NB4 (cell line): Measurements from ENCODE around the gene KLHL12.
A peak's percentile ranks its signal among the peaks of the same experiment; 100 is the strongest.

Experiments used
- DNase-seq: peaks from one replicate; pipeline ENCODE4 v3.0.0; 2010; ENCODE audit warnings: low read depth
- H3K4me3 ChIP-seq: one replicate; pipeline ENCODE4 v1.5.1; 2011; ENCODE audit warnings: mild to moderate bottlenecking, low read depth, low read length, moderate library complexity
- MYC ChIP-seq: IDR thresholded peaks from 2 replicates; pipeline ENCODE4 v1.6.1; 2011; ENCODE audit warnings: low read depth, low read length
- POLR2A ChIP-seq: IDR thresholded peaks from 2 replicates; pipeline ENCODE4 v1.6.1; 2011; ENCODE audit warnings: mild to moderate bottlenecking; ENCODE audit not compliant: insufficient read length; ENCODE audit errors: extremely low read depth
- TF ChIP-seq, protein P1 (sequence below): IDR thresholded peaks from one replicate; pipeline ENCODE4 v1.5.1; 2012; ENCODE audit warnings: low read depth, low read length
- TF ChIP-seq, protein P2 (sequence below): IDR thresholded peaks from 2 replicates; pipeline ENCODE4 v1.6.1; 2011; ENCODE audit warnings: low read depth, low read length

The KLHL12 gene

DNA sequence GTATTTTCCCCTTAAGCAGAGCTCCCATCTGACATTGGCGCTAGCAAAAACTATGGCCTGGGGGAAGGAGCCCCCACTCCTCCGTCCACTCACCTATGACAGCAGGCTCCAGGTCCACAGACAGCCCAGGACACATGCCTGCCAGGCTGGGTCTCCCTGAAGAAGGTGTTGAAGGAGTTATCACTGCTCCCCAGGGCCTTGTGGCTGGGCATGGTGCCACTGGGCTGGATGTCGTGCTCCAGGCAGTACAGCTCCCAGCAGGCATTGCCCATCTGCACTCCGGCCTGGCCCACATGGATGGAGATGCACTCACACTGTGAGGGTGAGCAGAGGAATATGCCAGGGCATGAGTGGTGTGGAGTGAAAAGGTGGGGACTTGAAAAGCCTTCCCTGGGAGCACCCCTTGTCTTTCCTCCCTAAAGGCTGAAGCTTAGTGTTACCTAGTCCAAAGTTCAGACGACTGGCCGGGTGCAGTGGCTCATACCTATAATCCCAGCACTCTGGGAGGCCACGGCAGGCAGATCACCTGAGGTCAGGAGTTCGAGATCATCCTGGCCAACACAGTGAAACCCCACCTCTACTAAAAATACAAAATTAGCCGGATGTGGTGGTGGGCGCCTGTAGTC, 68.1 kb downstream of the KLHL12 start:
- peak overlapping the region; percentile 75 for H3K4me3 ChIP-seq
- peak; percentile 61 for DNase-seq
- TF ChIP-seq MYC, result no peak

DNA sequence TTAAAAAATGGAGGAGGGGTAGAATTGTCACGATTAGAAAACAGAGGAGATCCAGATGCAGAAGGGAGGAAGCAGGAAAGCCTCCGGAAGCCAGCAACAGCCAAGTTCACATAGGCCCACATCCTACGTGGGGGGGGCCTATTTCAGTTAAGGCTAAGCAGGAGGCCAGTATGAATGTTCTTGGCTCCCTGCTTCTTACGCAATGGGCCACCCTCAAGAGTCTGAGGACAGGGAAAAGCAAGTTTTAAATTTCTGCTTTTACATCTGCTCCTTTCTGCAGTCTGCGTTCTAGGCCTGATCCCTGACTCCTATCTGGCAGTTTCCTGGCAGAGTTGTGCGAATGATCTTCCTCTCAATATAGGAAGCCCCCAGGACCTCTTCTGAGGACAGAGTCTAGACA, 68.7 kb downstream of the KLHL12 start:
- TF ChIP-seq MYC (0 out of 2 replicates have a peak, but pooled peaks have one; percentile 2), POLR2A (peak; percentile 28)
- TF ChIP-seq, protein P1, sequence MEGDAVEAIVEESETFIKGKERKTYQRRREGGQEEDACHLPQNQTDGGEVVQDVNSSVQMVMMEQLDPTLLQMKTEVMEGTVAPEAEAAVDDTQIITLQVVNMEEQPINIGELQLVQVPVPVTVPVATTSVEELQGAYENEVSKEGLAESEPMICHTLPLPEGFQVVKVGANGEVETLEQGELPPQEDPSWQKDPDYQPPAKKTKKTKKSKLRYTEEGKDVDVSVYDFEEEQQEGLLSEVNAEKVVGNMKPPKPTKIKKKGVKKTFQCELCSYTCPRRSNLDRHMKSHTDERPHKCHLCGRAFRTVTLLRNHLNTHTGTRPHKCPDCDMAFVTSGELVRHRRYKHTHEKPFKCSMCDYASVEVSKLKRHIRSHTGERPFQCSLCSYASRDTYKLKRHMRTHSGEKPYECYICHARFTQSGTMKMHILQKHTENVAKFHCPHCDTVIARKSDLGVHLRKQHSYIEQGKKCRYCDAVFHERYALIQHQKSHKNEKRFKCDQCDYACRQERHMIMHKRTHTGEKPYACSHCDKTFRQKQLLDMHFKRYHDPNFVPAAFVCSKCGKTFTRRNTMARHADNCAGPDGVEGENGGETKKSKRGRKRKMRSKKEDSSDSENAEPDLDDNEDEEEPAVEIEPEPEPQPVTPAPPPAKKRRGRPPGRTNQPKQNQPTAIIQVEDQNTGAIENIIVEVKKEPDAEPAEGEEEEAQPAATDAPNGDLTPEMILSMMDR, result no peak
- TF ChIP-seq, protein P2, sequence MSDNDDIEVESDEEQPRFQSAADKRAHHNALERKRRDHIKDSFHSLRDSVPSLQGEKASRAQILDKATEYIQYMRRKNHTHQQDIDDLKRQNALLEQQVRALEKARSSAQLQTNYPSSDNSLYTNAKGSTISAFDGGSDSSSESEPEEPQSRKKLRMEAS, result peak; percentile 68; the same call in 1 of the 2 replicates
- DNase-seq, result peak; percentile 91
- H3K4me3 ChIP-seq, result peak overlapping the region; percentile 75

DNA sequence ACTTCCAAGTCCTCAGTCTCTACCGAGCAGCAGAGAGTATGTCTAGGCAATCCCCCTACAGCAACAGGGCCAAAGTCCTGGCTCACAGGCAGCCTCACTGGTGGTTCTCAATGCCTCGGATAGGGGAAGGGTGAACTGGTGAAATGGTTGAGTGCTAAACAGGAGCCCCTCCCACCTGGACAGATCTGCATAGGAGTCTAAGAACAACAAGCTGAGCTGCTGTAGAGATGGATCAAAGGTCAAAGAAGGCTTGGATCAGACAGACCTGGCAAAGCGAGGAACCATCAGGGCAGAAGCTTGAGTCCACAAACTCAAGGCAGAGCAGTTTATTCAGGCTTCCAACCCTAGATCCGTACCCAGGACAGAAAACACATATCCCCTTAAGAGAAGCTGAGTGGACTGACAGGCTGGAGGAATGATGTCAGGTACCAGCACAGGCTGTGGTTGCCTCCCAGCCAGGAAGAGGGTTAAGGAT, 69.9 kb downstream of the KLHL12 start:
- no peak overlapping the region for H3K4me3 ChIP-seq
- TF ChIP-seq MYC (no peak), POLR2A (no peak)
- TF ChIP-seq, protein P2, result no peak
- TF ChIP-seq, protein P1, result no peak
- no peak for DNase-seq

DNA sequence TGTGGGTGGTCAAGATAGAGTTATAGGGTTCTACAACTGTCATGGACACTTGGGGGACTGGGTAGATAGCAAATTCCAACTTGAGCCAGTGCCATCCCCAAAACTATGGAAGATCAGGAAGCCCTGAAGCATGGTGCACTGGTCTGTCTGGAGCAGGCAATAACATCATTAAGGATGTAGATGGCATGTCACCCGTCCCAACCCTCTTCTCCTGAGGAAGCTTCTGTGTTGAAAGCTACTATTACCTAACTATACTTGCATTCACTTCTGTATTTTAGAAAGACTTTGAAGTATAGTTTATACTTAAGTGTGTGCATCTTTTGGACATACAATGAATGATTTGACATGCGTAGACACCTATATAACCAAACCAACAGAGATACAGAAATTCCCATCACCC, 71.0 kb downstream of the KLHL12 start:
- DNase-seq, result no peak
- TF ChIP-seq, protein P2, result no peak
- no peak for TF ChIP-seq MYC
- TF ChIP-seq, protein P1, result no peak
- no peak for TF ChIP-seq POLR2A

DNA sequence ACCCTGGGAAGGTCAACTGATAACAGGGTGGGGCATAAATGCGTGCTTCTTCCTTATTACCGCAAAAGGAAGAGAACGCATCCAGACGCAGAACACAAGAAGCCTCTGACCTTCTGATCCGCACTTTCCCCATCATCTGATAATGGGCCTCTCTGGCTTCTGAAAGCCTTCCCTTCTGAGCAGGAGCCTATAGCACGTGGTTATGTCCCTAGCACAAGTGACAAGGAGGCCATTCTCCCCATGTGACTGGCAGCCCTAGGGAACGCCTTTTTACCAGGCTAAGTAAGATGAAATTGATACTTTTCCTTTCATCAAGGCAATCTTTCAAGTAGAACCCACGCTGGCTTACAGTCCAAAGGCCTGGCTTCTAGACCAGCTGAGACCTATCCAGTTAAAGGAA, 72.2 kb downstream of the KLHL12 start:
- no peak overlapping the region for H3K4me3 ChIP-seq
- DNase-seq, result no peak
- TF ChIP-seq, protein P1, result no peak
- no peak for TF ChIP-seq POLR2A
- TF ChIP-seq, protein P2, result no peak
- TF ChIP-seq MYC, result no peak

More for the DNA sequence above, 71.0 kb downstream of the KLHL12 start:
- H3K4me3 ChIP-seq, result no peak overlapping the region

DNA sequence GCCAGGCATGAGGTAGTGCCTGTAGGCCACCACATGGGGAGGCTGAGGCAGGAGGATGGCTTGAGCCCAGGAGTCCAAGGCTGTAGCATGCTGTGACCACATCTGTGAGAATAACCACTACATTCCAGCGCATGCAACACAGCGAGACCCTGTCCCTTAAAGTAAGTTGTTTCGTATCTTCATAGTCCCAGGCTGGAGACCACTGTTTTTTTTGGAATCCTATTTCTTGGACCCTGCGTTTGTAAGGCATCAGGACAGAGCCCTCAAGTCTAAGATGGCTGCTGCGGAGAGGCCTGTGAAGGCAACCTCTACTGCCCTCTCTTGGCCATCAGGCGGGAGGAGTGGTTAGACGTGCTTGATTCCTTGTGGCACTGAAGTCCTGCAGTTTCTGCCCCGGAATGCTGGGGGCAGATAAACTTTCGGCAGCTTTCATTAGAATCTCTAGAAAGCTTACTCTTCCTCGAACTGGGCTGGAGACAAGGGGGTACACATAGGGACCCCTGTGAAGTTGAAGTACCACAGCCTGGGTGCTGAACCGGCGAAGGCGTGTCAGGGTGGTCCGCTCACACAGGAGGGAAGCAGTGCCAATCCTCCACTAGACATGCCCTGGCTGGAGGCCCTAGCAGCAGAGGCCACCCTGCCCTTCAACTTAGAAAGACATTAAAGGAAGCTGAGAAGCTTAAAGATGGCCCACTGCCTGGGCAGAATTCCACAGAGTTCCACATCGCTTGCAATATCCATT, 74.7 kb downstream of the KLHL12 start:
- TF ChIP-seq, protein P1, result peak; percentile 71
- TF ChIP-seq POLR2A (no peak), MYC (no peak)
- TF ChIP-seq, protein P2, result no peak
- peak; percentile 80 for DNase-seq
- H3K4me3 ChIP-seq, result no peak overlapping the region
